ENCODE data around the gene GATA6.
A peak's percentile ranks its signal among the peaks of the same experiment; 100 is the strongest.

The GATA6 gene

DNA sequence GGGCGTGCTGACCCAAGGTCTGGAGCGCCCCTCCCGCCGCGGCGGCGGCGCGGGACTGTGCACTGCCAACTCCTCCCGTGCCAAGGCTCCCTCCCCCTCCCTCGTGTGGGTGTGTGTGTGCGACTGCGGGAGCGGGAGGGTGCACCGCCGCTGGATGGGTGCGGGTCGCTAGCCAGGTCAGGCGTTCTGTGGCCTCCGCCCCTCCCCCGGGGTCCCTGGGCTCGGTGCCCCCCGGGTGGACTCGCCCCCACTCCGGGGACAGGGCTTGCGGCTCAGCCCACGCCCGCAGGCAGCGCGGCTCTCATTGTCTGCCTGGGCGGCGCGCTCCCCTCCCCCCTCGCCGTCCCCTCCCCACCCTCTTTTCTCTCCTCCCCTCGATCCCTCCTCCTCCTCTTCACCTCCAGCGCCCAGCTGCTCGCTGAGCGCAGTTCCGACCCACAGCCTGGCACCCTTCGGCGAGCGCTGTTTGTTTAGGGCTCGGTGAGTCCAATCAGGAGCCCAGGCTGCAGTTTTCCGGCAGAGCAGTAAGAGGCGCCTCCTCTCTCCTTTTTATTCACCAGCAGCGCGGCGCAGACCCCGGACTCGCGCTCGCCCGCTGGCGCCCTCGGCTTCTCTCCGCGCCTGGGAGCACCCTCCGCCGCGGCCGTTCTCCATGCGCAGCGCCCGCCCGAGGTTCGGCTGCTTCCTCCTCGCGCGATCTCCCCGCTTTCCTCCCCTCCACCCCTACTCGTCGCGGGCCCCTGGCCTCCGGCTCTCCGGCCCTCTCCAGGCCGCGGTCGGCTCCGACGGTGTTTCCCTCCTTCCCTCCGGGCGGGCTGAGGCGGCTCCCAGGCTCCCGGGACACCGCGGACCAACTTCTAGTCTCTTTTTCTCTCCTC is at the start of gene GATA6:
TSS of gene GATA6 (plus strand) at position 579 of the 878 bp plus-strand sequence. CDS start 1,556 bp downstream, outside the sequence.
- H3K4me3 ChIP-seq (ENCODE audit: low read length) = peak within 1 kb of the TSS; percentile 72
- DNase-seq (ENCODE audit: low read depth) = peak; percentile 88
- TF ChIP-seq, protein P1, sequence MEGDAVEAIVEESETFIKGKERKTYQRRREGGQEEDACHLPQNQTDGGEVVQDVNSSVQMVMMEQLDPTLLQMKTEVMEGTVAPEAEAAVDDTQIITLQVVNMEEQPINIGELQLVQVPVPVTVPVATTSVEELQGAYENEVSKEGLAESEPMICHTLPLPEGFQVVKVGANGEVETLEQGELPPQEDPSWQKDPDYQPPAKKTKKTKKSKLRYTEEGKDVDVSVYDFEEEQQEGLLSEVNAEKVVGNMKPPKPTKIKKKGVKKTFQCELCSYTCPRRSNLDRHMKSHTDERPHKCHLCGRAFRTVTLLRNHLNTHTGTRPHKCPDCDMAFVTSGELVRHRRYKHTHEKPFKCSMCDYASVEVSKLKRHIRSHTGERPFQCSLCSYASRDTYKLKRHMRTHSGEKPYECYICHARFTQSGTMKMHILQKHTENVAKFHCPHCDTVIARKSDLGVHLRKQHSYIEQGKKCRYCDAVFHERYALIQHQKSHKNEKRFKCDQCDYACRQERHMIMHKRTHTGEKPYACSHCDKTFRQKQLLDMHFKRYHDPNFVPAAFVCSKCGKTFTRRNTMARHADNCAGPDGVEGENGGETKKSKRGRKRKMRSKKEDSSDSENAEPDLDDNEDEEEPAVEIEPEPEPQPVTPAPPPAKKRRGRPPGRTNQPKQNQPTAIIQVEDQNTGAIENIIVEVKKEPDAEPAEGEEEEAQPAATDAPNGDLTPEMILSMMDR (IDR thresholded peaks at IDR 0.05; ENCODE audit: insufficient read depth, low read depth, low read length, missing control alignments) = peak; percentile 49

DNA sequence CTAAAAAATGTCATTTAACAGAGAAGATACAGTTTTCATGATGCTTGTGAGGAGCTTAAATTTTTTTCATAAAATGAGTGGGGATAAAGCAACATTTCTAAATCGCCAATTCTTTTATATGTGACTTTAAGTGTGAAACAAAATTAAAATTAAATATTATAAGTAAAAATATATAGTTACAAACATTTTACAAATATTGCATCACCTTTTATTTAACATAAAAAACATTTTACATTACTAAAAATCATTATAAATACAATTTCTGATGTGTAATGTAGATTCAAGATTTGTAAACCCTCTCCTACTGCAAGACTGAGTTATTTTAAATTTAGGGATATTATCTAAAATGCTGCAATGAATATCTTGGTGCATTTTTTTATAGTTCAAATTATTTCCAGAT is 44.4 kb upstream of the GATA6 start:
- H3K4me3 ChIP-seq (ENCODE audit: low read length) = no peak overlapping the region
- DNase-seq (ENCODE audit: low read depth) = no peak
- TF ChIP-seq, protein P1 (IDR thresholded peaks at IDR 0.05; ENCODE audit: insufficient read depth, low read depth, low read length, missing control alignments) = no peak

DNA sequence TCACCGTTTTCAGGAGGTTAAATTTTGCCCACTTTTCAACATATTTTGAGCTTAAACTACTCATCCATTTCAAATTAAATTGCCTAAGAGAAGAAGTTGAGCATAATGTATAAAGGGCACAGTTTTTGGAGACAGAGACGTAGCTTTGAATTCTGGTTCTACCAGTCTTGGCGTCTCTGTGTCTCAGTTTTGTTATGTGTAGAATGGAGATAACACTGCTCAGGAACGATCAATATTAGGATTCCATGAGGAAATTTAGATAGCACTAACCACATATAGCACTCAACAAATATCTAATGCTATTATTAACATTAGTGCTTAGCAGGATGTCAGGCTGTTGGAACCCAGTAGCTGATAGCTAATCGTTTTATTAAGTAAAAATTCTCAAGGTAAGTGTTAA is 40.4 kb upstream of the GATA6 start:
- no peak overlapping the region for H3K4me3 ChIP-seq (ENCODE audit: low read length)
- no peak for DNase-seq (ENCODE audit: low read depth)
- TF ChIP-seq, protein P1 (IDR thresholded peaks at IDR 0.05; ENCODE audit: insufficient read depth, low read depth, low read length, missing control alignments) = no peak

DNA sequence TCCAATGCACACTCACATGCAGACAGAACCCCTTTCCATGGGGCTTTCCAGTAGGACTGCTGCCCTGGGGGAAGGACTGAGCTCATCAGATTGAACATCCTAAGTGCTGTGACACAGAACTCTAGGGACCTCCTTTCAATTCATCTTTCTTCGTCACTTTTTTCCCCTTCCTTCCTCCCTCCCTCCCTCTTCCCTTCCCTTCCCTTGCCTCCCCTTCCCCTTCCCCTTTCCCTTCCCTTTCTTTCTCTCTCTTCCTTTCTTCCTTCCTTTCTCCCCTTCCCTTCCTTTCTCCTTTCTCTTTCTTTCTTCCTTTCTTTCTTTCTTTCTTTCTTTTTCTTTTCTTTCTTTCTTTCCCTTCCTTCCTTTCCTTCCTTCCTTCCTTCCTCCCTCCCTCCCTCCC is 39.6 kb upstream of the GATA6 start:
- DNase-seq (ENCODE audit: low read depth) = no peak
- H3K4me3 ChIP-seq (ENCODE audit: low read length) = no peak overlapping the region
- TF ChIP-seq, protein P1 (IDR thresholded peaks at IDR 0.05; ENCODE audit: insufficient read depth, low read depth, low read length, missing control alignments) = no peak

DNA sequence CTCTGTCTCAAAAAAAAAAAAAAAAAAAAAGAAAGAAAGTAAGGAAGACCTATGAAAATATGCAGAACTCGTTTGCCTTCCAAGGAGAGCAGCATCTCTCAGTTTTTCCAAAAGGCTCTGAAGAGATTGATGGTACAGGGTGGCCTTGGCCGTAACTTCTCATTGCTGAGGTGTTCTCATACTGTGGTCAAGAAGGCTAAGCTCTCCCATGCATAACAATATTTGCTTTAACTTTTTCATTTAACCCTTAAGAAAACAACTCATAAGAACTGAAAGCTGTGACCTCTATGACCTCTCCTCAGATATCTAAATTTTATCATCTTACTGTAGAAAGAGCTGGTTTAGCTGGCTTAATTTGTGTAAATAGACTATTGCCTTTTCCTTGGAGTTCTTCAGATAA is 37.1 kb upstream of the GATA6 start:
- no peak overlapping the region for H3K4me3 ChIP-seq (ENCODE audit: low read length)
- no peak for DNase-seq (ENCODE audit: low read depth)
- TF ChIP-seq, protein P1 (IDR thresholded peaks at IDR 0.05; ENCODE audit: insufficient read depth, low read depth, low read length, missing control alignments) = no peak

DNA sequence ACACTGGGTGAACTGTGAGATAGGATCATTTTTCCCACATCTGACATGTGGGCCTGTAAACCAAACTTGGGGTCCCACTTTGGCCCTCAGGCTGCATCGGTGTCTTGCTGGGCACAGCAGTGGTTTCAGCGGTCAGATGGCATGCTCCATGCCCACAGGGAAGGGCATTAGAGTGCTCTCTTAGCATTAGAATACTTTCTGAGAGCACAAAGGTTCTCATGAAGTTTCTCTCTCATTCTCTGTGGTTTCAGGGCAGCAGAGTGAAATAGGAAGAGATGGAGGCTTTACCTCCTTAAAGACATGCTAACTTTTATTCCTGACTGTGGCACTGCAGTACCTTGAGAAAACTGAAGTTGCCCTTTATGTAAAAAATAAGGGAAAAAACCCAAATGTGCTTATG is 36.6 kb upstream of the GATA6 start:
- TF ChIP-seq, protein P1 (IDR thresholded peaks at IDR 0.05; ENCODE audit: insufficient read depth, low read depth, low read length, missing control alignments) = no peak
- no peak overlapping the region for H3K4me3 ChIP-seq (ENCODE audit: low read length)
- DNase-seq (ENCODE audit: low read depth) = no peak

DNA sequence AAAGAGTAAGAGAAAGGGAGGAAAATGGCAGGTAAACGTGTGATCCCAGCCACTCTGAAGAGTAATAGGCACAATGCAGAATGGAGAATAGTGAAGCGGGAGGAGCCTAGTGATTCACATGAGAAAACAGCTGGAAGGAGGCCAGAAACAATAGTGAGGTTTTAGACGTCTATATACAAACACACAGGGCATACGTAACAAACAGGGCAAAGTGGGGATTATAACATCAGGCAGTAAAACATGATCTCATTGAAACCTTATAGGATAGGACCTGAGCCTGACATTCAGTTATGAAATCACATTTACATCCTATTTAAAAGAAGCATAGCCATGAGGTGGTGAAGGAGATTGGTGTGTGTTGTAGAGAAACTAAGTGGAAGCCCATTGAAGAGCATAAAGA is 33.0 kb upstream of the GATA6 start:
- DNase-seq (ENCODE audit: low read depth) = peak; percentile 79
- H3K4me3 ChIP-seq (ENCODE audit: low read length) = no peak overlapping the region
- TF ChIP-seq, protein P1 (IDR thresholded peaks at IDR 0.05; ENCODE audit: insufficient read depth, low read depth, low read length, missing control alignments) = no peak

All from epithelial cell of esophagus (primary cell).